Effector memory CD8-positive, alpha-beta T cell (primary cell): Measurements from ENCODE around the gene HOMER3.
"Not testable (repeated sequence)": the region's sequence is repeated elsewhere in the genome, so short reads cannot be mapped to it uniquely, and the experiment has no call there.

Experiments
- ATAC-seq: fragments of 150-1000 bp; cut with Tn5 transposase; replicated peaks from 2 replicates; pipeline ENCODE4 v1.10.0; 2021; ENCODE audit warnings: mild to moderate bottlenecking, moderate library complexity
- DNase-seq, 3 experiments: peaks; one replicate each; pipeline ENCODE4 v3.0.0; 2021
- H3K27ac Mint-ChIP-seq, 2 donors: one replicate each; pipeline ENCODE4 v1.8.0; 2022; ENCODE audit warnings: mild to moderate bottlenecking in 2 of 2, mixed read lengths in 2 of 2, moderate library complexity in 2 of 2
- H3K27me3 Mint-ChIP-seq, 2 donors: one replicate each; pipeline ENCODE4 v1.8.0; 2022; ENCODE audit warnings: mixed read lengths in 2 of 2
- H3K36me3 Mint-ChIP-seq: one replicate; pipeline ENCODE4 v1.8.0; 2022; ENCODE audit warnings: mild to moderate bottlenecking, moderate library complexity, mixed read lengths; ENCODE audit not compliant: insufficient read depth
- H3K4me1 Mint-ChIP-seq, 2 donors: one replicate each; pipeline ENCODE4 v1.8.0; 2022; ENCODE audit warnings: low read depth in 2 of 2, mixed read lengths in 2 of 2
- H3K4me3 Mint-ChIP-seq, 2 donors: one replicate each; pipeline ENCODE4 v1.8.0; 2022; ENCODE audit warnings: mild to moderate bottlenecking in 2 of 2, mixed read lengths in 2 of 2, moderate library complexity in 2 of 2
- H3K9me3 Mint-ChIP-seq, 2 donors: one replicate each; pipeline ENCODE4 v1.8.0; 2022; ENCODE audit warnings: mixed read lengths in 2 of 2

HOMER3 gene

GRCh38 chr19:18969931-18970659 is 29.1 kb upstream of the HOMER3 start:
- Mint-ChIP-seq H3K36me3 (peaks cover 4% of the 10 kb centered on the region), H3K4me3 (no peak overlapping the region), H3K27ac (no peak overlapping the region), H3K9me3 (no peaks in the 10 kb centered on the region), H3K4me1 (peaks cover 0 to 4% of the 10 kb centered on the region in 2 donors), H3K27me3 (peaks cover 4 to 41% of the 10 kb centered on the region in 2 donors)
- ATAC-seq (no peak), DNase-seq (no peak)

GRCh38 chr19:18967358-18968146 is 26.5 kb upstream of the HOMER3 start:
- no peaks in the 10 kb centered on the region for H3K9me3 Mint-ChIP-seq
- no peak for DNase-seq
- H3K27ac Mint-ChIP-seq, result no peak overlapping the region
- H3K4me3 Mint-ChIP-seq, result no peak overlapping the region
- H3K4me1 Mint-ChIP-seq, result no peaks in the 10 kb centered on the region
- ATAC-seq, result no peak
- peaks cover 4% of the 10 kb centered on the region for H3K36me3 Mint-ChIP-seq
- H3K27me3 Mint-ChIP-seq, result peaks cover 5 to 46% of the 10 kb centered on the region in 2 donors

GRCh38 chr19:18966307-18966706 is 25.3 kb upstream of the HOMER3 start:
- no peak overlapping the region for H3K4me3 Mint-ChIP-seq
- H3K4me1 Mint-ChIP-seq, result peaks cover 3 to 10% of the 10 kb centered on the region in 2 donors

GRCh38 chr19:18964121-18964520 is 23.1 kb upstream of the HOMER3 start:
- peaks cover 6 to 10% of the 10 kb centered on the region in 2 donors for H3K4me1 Mint-ChIP-seq
- no peak overlapping the region for H3K27ac Mint-ChIP-seq
- H3K36me3 Mint-ChIP-seq, result peaks cover 4% of the 10 kb centered on the region
- peaks cover 20 to 48% of the 10 kb centered on the region in 2 donors for H3K27me3 Mint-ChIP-seq
- H3K4me3 Mint-ChIP-seq, result no peak overlapping the region
- DNase-seq (no peak), ATAC-seq (no peak)
- H3K9me3 Mint-ChIP-seq, result no peaks in the 10 kb centered on the region

More at GRCh38 chr19:18966307-18966706, 25.3 kb upstream of the HOMER3 start:
- Mint-ChIP-seq H3K27me3 (peaks cover 18 to 57% of the 10 kb centered on the region in 2 donors), H3K9me3 (no peaks in the 10 kb centered on the region), H3K27ac (no peak overlapping the region), H3K36me3 (peaks cover 4% of the 10 kb centered on the region)
- DNase-seq (no peak), ATAC-seq (no peak)

DNA sequence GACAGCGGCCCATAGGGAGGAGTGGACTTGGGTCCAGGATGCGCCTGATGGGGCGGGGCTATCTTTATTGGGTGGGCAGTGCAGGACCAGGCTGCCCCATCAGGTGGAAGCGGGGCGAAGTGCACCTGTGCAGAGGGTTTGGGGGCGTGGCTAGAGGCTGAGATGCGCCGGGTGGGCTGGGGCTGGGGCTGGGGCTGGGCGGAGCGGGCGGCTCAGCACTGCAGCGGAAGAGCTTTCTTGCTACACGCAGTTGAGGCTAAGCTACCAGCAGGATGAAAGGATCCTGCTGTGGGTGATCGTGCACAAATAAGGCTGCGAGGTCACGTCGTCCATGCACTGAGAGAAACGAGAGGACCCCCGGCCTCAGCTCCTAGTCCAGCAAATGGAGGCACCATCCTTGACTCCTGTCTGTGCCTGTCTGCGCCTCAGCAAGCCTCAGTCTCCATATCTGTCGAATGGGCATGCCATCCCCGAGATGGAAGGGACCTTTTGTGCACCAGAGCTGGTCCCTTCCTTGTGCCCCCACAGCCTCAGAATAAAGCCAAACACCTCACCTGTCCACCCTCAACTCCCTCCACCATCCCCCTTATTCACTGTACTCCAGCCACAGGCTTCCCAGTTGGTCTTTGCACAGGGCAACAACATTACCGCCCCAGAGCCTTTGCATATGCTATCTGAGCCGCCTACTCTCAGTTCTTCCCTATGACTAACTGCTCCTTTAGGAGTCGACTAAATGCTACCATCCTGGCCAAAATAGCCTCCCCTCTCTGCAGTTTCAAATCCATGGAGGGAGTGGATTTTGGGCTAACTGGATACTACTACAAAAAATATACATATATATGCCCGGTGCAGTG is 21.0 kb upstream of the HOMER3 start:
- Mint-ChIP-seq H3K27me3 (peaks cover 20 to 39% of the 10 kb centered on the region in 2 donors), H3K4me1 (peaks cover 6 to 10% of the 10 kb centered on the region in 2 donors), H3K9me3 (no peaks in the 10 kb centered on the region), H3K27ac (no peak overlapping the region), H3K36me3 (peaks cover 4% of the 10 kb centered on the region), H3K4me3 (peak overlapping the region in 1 of 2 donors; percentile 43)
- ATAC-seq (peak; percentile 47), DNase-seq (no peak)

GRCh38 chr19:18960370-18960769 is 19.4 kb upstream of the HOMER3 start:
- Mint-ChIP-seq H3K27ac (no peak overlapping the region), H3K27me3 (peaks cover 15 to 29% of the 10 kb centered on the region in 2 donors), H3K4me1 (peaks cover 6 to 10% of the 10 kb centered on the region in 2 donors), H3K36me3 (no peaks in the 10 kb centered on the region), H3K4me3 (no peak overlapping the region), H3K9me3 (no peaks in the 10 kb centered on the region)
- DNase-seq (no peak), ATAC-seq (no peak)

DNA sequence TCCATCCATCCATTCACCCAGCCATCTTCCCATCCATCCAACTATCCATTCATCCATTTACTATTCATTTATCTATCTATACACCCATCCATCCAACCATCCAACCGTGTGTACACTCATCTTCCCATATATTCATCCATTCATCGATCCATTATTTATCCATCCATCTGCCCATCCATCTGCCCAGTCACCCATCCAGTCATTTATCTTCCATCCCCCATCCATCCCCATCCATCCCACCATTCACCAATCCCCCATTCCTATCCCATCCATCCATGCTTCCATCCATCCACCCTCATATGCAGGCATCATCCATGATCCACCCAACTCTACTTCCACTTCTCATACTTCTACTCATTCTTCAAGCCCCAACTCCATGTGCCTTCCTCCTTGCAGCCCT is 14.0 kb upstream of the HOMER3 start:
- ATAC-seq (no peak), DNase-seq (no peak)
- Mint-ChIP-seq H3K27ac (no peak overlapping the region), H3K27me3 (no peaks in the 10 kb centered on the region), H3K4me1 (no peaks in the 10 kb centered on the region), H3K36me3 (no peaks in the 10 kb centered on the region), H3K9me3 (peaks cover 2 to 8% of the 10 kb centered on the region in 2 donors), H3K4me3 (no peak overlapping the region)

DNA sequence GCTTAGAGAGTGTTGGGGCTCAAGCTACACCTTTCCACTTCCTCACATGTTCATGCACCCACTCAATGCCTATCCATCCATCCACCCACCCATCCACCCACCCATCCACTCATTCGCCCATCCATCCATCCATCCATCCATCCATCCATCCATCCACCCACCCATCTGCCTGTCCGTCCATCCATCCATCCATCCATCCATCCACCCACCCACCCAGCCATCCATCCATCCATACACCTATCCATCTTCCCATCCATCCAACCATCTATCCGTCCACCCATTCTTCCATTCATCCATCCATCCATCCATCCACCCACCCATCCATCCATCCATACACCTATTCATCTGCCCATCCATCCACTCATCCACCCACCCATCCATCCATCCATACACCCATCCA is 13.1 kb upstream of the HOMER3 start:
- no peaks in the 10 kb centered on the region for H3K27me3 Mint-ChIP-seq
- peaks cover 0 to 1% of the 10 kb centered on the region in 2 donors for H3K4me1 Mint-ChIP-seq
- H3K27ac Mint-ChIP-seq, result no peak overlapping the region
- H3K9me3 Mint-ChIP-seq, result peaks cover 2 to 8% of the 10 kb centered on the region in 2 donors
- H3K36me3 Mint-ChIP-seq, result peaks cover 3% of the 10 kb centered on the region
- no peak overlapping the region for H3K4me3 Mint-ChIP-seq
- ATAC-seq (no peak), DNase-seq (no peak)

DNA sequence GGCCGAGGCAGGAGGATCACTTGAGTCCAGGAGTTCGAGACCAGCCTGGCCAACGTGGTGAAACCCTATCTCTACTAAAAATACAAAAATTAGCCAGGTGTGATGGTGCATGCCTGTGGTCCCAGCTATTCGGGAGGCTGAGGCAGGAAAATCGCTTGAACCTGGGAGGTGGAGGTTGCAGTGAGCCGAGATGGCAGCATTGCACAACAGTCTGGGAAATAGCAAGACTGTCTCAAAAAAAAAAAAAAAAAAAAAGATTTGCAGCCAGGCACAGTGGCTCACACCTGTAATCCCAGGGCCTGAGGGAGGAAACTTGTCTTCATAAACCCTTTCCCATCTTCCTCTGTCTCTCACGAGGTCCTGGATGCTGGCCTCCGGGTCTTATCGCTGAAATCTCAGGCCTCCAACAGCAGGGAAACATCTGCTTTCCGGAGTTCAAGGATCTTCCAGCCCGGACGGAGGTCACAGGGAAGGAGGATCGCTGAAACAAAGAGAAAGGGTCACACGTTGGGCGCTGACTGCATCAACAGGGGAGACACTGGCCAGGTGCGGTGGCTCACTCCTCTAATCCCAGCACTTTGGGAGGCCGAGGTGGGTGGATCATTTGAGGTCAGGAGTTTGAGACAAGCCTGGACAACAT is 11.5 kb upstream of the HOMER3 start:
- H3K4me3 Mint-ChIP-seq, ATAC-seq, H3K9me3 Mint-ChIP-seq, H3K27me3 Mint-ChIP-seq, H3K36me3 Mint-ChIP-seq, DNase-seq, H3K4me1 Mint-ChIP-seq: not testable (repeated sequence)
- peak overlapping the region in 1 of 2 donors; percentile 44 for H3K27ac Mint-ChIP-seq

- H3K36me3 Mint-ChIP-seq, result peaks cover 3% of the 10 kb centered on the region
- H3K9me3 Mint-ChIP-seq, result peaks cover 2 to 8% of the 10 kb centered on the region in 2 donors
- no peak for ATAC-seq
- peaks cover 0 to 9% of the 10 kb centered on the region in 2 donors for H3K4me1 Mint-ChIP-seq
- no peak for DNase-seq
- H3K27ac Mint-ChIP-seq, result peak overlapping the region in 1 of 2 donors; percentile 71
- H3K27me3 Mint-ChIP-seq, result peaks cover 0 to 1% of the 10 kb centered on the region in 2 donors
- no peak overlapping the region for H3K4me3 Mint-ChIP-seq
These were observed 10.8 kb upstream of the HOMER3 start for GRCh38 chr19:18951721-18952281.

DNA sequence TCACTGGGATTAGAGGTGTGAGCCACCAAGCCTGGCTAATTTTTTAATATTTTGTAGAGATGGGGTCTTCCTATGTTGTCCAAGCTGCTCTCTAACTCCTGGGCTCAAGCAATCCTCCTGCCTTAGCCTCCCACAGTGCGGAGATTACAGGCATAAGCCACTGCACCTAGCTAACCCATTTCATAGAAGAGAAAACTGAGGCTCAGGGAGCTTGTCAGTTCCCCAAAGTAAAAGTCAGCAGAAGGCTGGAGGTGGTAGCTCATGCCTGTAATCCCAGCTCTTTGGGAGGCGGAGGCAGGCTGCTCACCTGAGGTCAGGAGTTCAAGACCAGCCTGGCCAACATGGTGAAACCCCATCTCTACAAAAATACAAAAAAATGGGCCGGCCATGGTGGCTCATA is 8.8 kb upstream of the HOMER3 start:
- Mint-ChIP-seq H3K27ac (no peak overlapping the region), H3K4me1 (peaks cover 0 to 9% of the 10 kb centered on the region in 2 donors), H3K36me3 (peaks cover 3% of the 10 kb centered on the region), H3K9me3 (peaks cover under 1 to 3% of the 10 kb centered on the region in 2 donors), H3K4me3 (no peak overlapping the region), H3K27me3 (peaks cover 0 to 6% of the 10 kb centered on the region in 2 donors)
- no peak for ATAC-seq
- no peak for DNase-seq

DNA sequence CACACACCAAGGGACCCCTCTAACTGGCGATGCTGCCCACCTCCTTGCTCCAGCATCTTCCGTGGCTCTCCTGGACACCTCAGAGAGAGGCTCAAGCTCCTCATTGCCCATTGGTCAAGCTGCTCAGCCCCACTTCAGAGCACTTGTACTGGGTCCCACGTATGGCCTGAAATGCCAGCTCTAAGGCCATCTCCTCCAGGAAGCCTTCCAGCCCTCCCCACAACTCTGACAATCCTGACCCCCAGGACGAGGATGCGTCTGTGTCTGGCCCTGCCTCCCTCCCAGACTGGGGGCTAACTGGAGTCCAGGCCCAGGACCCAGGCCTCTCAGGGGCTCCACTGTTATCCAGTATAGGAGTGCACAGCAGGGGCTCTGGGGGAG is 7.9 kb upstream of the HOMER3 start:
- no peak for DNase-seq
- peaks cover 0 to 6% of the 10 kb centered on the region in 2 donors for H3K27me3 Mint-ChIP-seq
- no peaks in the 10 kb centered on the region for H3K9me3 Mint-ChIP-seq
- no peak for ATAC-seq
- peaks cover 3% of the 10 kb centered on the region for H3K36me3 Mint-ChIP-seq
- H3K4me3 Mint-ChIP-seq, result no peak overlapping the region
- peaks cover 0 to 9% of the 10 kb centered on the region in 2 donors for H3K4me1 Mint-ChIP-seq
- peak overlapping the region in 1 of 2 donors; percentile 44 for H3K27ac Mint-ChIP-seq
